ENCODE measurements around the gene HECTD4. TPM values are rescaled to one million over a fixed set of nuclear protein-coding genes. Genes with fewer than 3 reads are reported as not detected.
A peak's percentile ranks its signal among the peaks of the same experiment; 100 is the strongest.
"Not testable (repeated sequence)": the region's sequence is repeated elsewhere in the genome, so short reads cannot be mapped to it uniquely, and the experiment has no call there.

Gene HECTD4
- total and polyA plus RNA-seq, 4 donors = 4.3 to 80.1 (median 25.5) TPM

DNA sequence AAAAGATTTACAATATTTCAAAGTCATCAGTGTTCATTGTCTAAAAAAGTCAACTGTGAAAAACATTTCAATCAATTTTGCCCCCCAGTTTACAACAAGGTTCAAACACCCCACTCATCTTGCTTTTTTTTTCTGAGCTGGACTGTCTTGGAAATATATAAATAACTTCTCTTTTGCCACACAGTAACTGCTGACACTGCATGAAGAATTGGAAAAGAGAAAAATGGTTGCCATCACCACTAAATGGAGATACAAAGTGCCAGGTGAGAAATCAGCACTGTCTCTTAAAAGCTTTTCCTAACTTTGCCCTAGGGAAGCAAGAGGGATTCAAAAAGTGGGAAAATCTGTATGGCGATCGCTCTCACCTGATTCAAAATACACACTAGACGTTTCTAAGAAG, 155.5 kb downstream of the HECTD4 start (continued):
- TF ChIP-seq, protein P1, sequence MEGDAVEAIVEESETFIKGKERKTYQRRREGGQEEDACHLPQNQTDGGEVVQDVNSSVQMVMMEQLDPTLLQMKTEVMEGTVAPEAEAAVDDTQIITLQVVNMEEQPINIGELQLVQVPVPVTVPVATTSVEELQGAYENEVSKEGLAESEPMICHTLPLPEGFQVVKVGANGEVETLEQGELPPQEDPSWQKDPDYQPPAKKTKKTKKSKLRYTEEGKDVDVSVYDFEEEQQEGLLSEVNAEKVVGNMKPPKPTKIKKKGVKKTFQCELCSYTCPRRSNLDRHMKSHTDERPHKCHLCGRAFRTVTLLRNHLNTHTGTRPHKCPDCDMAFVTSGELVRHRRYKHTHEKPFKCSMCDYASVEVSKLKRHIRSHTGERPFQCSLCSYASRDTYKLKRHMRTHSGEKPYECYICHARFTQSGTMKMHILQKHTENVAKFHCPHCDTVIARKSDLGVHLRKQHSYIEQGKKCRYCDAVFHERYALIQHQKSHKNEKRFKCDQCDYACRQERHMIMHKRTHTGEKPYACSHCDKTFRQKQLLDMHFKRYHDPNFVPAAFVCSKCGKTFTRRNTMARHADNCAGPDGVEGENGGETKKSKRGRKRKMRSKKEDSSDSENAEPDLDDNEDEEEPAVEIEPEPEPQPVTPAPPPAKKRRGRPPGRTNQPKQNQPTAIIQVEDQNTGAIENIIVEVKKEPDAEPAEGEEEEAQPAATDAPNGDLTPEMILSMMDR (IDR thresholded peaks at IDR 0.05; ENCODE audit: low read depth, low read length, missing input control) = no peak
- TF ChIP-seq SP1 (IDR thresholded peaks at IDR 0.05) (no peak), HNF4A (conservative IDR thresholded peaks at IDR 0.05) (no peak), JUND (IDR thresholded peaks at IDR 0.05) (no peak), YY1 (IDR thresholded peaks at IDR 0.05) (no peak)
- TF ChIP-seq, protein P2, sequence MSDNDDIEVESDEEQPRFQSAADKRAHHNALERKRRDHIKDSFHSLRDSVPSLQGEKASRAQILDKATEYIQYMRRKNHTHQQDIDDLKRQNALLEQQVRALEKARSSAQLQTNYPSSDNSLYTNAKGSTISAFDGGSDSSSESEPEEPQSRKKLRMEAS (IDR thresholded peaks at IDR 0.05) = no peak
- TF ChIP-seq, protein P3, sequence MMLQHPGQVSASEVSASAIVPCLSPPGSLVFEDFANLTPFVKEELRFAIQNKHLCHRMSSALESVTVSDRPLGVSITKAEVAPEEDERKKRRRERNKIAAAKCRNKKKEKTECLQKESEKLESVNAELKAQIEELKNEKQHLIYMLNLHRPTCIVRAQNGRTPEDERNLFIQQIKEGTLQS (IDR thresholded peaks at IDR 0.05) = no peak

DNA sequence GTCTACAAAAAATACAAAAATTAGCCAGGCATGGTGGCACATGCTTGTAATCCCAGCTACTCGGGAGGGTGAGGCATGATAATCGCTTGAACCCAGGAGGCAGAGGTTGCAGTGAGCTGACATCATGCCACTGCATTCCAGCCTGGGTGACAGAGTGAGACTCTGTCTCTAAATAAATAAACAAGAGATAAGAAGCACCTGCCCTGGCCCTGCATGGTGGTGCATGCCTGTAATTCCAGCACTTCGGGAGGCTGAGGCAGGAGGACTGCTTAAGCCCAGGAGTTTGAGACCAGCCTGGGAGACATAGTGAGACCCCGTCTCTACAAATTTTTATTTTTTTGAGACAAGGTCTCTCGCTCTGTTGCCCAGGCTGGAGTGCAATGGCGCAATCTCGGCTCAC, 161.6 kb downstream of the HECTD4 start:
- not testable (repeated sequence) for DNase-seq (ENCODE audit: low spot score); H3K27ac ChIP-seq (ENCODE audit: low read depth in 1 of 2, low read length in 2 of 2); H3K4me1 ChIP-seq (ENCODE audit: control insufficient read depth in 4 of 4, insufficient read depth in 4 of 4, low read length in 3 of 4); H3K9ac ChIP-seq (ENCODE audit: low read depth in 1 of 2, low read length in 2 of 2); H3K9me3 ChIP-seq (ENCODE audit: control insufficient read depth in 4 of 4, low read length in 3 of 4); H3K27me3 ChIP-seq (ENCODE audit: control insufficient read depth in 4 of 4, insufficient read depth in 4 of 4, low read length in 3 of 4); H3K4me3 ChIP-seq (ENCODE audit: low read depth in 1 of 3, low read length in 3 of 3)
- H3K36me3 ChIP-seq (ENCODE audit: control insufficient read depth in 4 of 4, insufficient read depth in 3 of 4, low read depth in 1 of 4, low read length in 3 of 4) = peaks cover 3 to 19% (median 10%) of the 10 kb centered on the region in 4 donors
- 76% methylated on average over 7 of the region's 7 CpGs for WGBS
- TF ChIP-seq RXRA (IDR thresholded peaks at IDR 0.05) (peak in 1 of 2 donors; percentile 11), HNF4A (conservative IDR thresholded peaks at IDR 0.05) (peak in 1 of 2 donors; percentile 19)

DNA sequence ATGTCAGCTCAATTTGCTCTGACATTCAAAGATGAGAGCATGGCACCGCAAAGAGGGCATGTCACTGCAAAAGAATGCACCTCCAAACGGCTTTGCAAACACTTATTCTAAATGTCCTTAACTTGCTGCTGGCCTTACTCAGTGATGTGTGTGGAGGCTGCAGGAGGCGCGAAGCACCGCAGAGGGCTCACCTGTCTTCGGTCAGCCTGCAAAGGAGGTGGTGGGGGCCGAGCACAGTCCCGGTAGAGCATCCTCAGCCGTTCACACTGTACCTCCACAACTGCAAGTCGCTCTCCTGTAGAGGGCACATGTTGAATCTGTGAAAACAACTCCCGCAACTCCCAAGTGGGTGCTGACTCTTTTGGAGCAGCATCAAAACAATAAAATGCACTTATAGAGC, 163.0 kb downstream of the HECTD4 start:
- no peaks in the 10 kb centered on the region for H3K9me3 ChIP-seq (ENCODE audit: control insufficient read depth in 4 of 4, low read length in 3 of 4)
- H3K36me3 ChIP-seq (ENCODE audit: control insufficient read depth in 4 of 4, insufficient read depth in 3 of 4, low read depth in 1 of 4, low read length in 3 of 4) = peaks cover 2 to 30% (median 14%) of the 10 kb centered on the region in 4 donors
- H3K4me1 ChIP-seq (ENCODE audit: control insufficient read depth in 4 of 4, insufficient read depth in 4 of 4, low read length in 3 of 4) = no peaks in the 10 kb centered on the region
- H3K27me3 ChIP-seq (ENCODE audit: control insufficient read depth in 4 of 4, insufficient read depth in 4 of 4, low read length in 3 of 4) = no peaks in the 10 kb centered on the region
- no peak for TF ChIP-seq YY1 (IDR thresholded peaks at IDR 0.05)
- TF ChIP-seq SP1 (IDR thresholded peaks at IDR 0.05) = no peak
- TF ChIP-seq, protein P2 (IDR thresholded peaks at IDR 0.05) = no peak
- no peak for TF ChIP-seq RXRA (IDR thresholded peaks at IDR 0.05)
- no peak for TF ChIP-seq TAF1 (conservative IDR thresholded peaks at IDR 0.05)
- TF ChIP-seq HNF4A (conservative IDR thresholded peaks at IDR 0.05) = no peak
- TF ChIP-seq, protein P4, sequence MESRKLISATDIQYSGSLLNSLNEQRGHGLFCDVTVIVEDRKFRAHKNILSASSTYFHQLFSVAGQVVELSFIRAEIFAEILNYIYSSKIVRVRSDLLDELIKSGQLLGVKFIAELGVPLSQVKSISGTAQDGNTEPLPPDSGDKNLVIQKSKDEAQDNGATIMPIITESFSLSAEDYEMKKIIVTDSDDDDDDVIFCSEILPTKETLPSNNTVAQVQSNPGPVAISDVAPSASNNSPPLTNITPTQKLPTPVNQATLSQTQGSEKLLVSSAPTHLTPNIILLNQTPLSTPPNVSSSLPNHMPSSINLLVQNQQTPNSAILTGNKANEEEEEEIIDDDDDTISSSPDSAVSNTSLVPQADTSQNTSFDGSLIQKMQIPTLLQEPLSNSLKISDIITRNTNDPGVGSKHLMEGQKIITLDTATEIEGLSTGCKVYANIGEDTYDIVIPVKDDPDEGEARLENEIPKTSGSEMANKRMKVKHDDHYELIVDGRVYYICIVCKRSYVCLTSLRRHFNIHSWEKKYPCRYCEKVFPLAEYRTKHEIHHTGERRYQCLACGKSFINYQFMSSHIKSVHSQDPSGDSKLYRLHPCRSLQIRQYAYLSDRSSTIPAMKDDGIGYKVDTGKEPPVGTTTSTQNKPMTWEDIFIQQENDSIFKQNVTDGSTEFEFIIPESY (IDR thresholded peaks at IDR 0.05) = no peak
- TF ChIP-seq FOXA2 (IDR thresholded peaks at IDR 0.05) = no peak
- no peak for TF ChIP-seq NR2F2 (IDR thresholded peaks at IDR 0.05)
- no peak for TF ChIP-seq GABPA (IDR thresholded peaks at IDR 0.05 in 1 of 2, conservative IDR thresholded peaks at IDR 0.05 in 1 of 2)
- H3K4me3 ChIP-seq (ENCODE audit: low read depth in 1 of 3, low read length in 3 of 3) = no peak overlapping the region
- DNase-seq (ENCODE audit: low spot score) = no peak
- 90% methylated on average over 11 of the region's 11 CpGs for WGBS
- no peak overlapping the region for H3K9ac ChIP-seq (ENCODE audit: low read depth in 1 of 2, low read length in 2 of 2)
- H3K27ac ChIP-seq (ENCODE audit: low read depth in 1 of 2, low read length in 2 of 2) = no peak overlapping the region

All from liver (tissue), 9 donors.